Renal cortical epithelial cell (primary cell): ENCODE measurements around the gene PCCB. TPM values are rescaled to one million over a fixed set of nuclear protein-coding genes. Genes with fewer than 3 reads are reported as not detected.
A peak's percentile ranks its signal among the peaks of the same experiment; 100 is the strongest.
"Not testable (repeated sequence)": the region's sequence is repeated elsewhere in the genome, so short reads cannot be mapped to it uniquely, and the experiment has no call there.

Experiments
- DNase-seq: peaks from one replicate; pipeline ENCODE4 v3.0.0-alpha.2; 2011; ENCODE audit warnings: low read depth
- total RNA-seq: library from RNA; depleted of rRNA; stranded (reverse); fragments of >200 nt; gene quantifications from 2 replicates; pipeline ENCODE4 v1.2.3, GENCODE V29; 2014

The PCCB gene
- total RNA-seq, 1 donor from 2014 or later, result 86.1 TPM

DNA sequence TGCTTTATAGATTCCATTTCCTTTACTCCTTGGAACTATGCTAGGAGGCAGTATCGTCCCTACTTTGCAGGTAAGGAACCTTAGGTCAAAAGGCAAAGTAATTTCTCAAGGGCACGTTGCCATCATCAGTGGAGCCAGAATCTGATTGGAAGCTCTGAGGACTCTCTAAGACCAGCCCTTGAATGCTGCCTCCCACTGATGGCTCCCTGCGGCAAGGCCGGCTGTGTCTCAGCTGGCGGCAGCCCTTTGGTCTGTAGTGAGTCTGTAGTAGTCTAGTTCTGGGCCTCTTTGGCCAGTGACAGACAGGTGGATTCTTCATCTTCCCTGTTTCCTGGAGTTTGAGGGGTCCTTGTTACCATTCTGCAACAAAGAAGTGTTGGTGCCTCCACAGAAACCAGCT, 76.2 kb downstream of the PCCB start:
- no peak for DNase-seq

DNA sequence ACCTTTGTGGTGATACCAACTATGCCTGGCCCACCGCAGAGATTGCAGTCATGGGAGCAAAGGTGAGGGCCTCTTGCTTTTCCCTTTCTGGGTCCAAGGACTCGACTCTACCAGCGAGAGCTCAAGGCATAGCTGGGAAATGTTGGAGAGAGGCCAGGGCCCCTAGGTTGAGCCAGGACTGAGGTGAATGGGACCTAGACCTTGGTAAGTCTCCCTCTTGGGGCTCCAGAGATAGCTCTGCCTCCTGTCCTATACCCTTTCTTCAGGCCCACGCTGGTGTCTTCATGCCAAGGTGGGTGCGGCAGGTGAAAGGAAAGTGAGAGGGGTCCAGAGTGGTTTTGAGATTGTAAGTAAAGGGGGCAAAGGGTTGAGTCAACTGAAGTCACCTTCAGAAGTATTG, 77.5 kb downstream of the PCCB start:
- no peak for DNase-seq

DNA sequence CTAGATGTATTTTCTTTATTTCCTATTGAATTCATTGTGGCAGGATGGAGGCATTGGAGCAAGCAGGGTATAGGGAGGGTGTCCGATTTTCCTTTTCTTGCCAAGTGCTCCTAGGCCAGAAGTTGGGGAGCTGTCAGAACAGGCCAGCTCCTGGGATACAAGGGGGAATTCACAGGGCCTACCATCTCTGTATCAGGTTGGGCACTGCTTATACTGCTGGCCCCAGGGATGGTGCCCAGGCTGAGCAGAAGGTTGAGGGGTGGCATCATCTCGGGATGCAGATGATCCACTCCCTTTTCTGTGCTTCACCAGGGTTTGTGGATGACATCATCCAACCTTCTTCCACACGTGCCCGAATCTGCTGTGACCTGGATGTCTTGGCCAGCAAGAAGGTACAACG, 79.5 kb downstream of the PCCB start:
- no peak for DNase-seq

DNA sequence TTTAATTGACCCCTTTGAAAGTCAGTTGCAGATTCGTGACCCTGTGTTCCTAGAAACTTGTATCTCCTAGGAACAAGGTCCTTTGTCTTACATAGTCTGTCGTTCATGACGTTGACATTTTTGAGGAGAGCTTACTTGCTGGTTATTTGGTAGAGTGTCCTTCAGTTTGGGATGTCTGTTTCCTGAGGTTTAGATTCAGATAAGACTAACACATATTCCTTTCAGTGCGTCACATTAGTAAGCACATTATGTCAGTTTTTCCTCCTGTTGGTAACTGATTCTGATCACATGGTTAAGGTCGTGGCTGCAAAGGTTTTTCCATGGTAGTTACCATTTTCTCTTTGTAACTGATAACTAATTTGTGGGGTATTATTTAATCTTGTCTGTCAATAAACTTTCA, 80.8 kb downstream of the PCCB start:
- no peak for DNase-seq

DNA sequence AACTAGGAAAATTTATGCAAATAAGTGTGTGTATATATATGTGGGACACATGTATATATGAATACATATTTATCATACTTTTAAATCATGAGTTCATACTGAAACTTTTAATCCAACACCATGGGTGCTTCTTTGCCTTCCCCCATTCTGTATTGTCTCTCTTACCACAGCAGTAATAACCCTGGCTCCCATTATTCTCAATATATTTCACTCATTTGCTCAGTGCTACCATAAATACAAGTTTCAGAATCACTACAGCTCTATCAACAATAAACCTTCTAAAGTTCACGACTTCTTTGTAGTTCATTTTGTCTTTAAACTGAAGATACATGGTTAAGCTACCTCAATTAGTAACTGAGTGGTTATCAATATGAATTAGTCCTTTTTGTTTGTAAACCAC, 82.2 kb downstream of the PCCB start:
- no peak for DNase-seq

DNA sequence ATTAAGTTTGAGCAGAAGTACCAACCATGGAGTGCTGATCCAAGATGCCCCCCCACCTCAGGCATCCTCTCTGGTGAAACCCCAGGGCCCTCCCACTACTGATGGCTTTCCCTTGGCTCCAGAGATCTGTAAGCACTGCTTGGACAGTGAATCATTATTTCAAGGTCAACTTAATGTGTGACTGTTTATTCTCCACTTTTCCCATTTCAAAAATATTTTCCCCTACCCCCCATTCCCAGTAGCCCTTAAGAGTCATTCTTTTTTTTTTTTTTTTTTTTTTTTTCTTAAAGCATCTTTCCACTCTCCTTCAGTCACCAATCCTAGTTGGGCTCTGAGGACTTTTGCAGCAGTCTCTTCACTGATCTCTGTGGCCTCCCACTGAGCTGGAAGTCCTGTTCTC, 82.6 kb downstream of the PCCB start:
- DNase-seq, result peak; percentile 47

DNA sequence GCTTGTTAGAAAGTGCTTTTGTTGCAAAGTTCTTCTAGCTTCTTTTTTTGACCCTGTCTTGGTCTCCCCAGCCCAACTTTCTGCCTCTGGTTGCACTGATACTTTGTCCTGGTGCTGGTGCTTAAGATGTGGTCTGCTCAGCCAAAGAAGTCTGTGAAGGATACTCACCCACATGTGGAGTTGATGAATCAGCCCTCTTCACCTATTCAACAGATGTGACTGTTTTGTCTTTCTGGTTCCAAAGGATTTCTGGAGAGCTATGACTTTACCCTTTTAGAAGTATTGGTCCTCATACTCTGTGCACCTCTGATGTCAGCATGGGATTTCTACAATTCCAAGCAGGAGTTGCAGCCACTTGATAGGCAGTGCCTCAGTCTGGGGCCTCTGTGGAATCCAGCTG, 84.1 kb downstream of the PCCB start:
- DNase-seq, result no peak

DNA sequence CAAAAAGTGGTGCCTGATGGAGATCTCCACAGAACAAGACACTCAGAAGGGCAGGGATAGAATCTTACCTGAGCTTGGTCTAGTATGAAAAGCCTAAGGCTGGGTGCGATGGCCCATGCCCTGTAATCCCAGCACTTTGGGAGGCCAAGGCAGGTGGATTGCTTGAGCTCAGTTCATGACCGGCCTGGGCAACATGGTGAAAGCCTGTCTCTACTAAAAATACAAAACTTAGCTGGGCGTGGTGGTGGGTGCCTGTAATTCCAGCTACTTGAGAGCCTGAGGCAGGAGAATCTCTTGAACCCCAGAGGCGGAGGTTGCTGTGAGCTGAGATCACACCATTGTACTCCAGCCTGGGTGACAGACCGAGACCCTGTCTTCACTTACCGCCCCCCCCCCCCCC, 84.6 kb downstream of the PCCB start:
- not testable (repeated sequence) for DNase-seq

DNA sequence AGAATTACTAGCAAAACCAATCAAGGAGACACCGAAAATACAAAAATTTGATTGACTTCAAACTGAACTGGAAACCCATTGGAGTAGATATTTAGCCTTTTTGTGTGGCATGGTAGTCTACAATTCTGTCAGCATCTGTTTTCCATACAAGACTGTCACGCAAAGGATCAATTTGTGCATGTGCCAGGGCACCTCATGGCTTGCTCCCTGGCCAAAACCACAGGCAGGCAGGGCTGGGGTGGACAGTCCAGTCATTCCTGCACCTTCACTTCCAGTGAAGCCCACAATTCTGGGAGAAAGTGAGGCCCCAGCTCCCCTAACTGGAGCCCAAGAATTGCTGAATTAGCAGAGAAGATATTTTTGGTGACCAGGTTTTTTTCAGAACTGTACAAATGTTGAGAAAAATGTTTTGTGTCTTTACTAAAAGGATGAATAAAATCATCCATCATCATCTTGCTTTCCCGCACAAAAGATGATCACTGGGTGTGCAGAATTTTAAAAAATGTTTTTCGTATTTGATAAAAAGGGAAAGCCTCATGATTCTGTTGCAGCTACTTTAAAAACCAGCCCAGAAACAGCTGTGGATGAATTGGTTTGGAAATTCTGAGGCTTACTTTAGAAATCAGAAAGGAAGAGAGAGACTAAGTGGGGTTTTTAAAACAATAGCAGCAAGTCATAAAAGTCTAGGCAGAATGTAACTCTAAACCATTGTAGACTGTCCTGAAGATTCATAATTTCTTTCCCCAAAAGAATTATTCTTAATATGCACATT, 86.4 kb downstream of the PCCB start:
- no peak for DNase-seq

DNA sequence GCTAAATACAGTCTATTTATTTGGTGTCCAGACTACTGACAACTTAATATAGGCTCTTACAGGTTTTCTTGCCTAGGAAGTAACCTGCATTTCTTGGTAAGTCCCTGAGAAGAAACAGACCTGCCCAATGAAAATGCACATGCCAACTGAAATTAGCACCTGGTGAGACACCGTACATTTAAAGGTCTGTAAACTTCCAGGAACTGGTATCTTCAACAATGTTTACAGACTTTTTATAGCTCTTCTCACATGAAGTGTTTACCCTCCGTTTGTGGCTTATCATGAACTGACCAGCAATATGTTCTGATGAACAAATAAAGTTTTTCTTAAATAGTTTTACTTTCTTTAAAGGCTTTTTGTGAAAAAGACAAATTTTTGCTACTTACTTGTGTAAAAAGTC, 93.3 kb downstream of the PCCB start:
- no peak for DNase-seq

DNA sequence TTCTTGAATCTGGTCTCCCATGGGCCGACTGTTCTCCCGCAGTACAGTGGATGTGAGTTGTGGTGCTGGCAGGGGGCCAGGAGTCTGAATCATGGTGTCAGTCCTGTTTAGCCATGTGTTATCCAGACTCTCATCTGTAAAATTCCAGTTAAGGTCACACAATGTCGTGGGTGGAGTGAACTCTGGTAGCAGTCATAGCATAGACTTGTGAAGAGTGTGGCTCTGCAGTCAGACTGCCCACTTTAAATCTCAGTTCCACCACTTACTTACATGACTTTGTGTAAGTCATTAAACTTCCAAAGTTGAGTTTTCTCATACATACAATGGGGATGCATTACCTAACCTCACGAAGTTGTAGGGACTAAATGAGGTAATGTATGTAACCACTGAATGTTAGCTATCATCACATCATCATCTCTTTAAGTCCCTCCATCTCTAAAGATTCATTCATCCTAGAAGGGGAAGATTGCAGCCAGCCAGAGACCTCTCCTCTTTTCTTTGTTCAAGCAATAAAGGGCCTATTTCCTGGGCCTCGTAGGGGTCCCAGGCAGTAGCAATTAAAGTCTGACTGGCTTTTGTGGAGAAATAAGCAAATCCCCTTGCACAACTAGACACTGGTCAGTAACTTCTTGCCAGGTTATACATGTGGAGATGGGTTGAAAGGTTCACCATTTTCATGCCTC, 93.9 kb downstream of the PCCB start:
- peak; percentile 97 for DNase-seq

DNA sequence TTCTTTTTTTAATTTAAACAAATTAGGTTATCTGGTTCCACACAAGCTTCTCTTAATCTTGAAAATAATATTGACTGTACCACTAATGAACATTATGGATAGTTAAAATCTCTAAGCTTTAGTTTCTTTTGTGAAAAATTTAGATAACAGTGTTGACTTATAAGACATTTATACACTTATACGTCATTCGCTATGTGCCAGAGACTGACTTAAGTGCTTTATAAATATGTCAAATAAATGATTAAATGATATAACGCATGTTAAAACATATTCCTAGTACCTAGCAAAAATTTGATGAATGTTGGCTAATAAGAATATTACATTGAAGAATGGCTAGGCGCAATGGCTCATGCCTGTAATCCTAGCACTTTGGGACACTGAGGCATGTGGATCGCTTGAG, 96.3 kb downstream of the PCCB start:
- DNase-seq, result no peak

DNA sequence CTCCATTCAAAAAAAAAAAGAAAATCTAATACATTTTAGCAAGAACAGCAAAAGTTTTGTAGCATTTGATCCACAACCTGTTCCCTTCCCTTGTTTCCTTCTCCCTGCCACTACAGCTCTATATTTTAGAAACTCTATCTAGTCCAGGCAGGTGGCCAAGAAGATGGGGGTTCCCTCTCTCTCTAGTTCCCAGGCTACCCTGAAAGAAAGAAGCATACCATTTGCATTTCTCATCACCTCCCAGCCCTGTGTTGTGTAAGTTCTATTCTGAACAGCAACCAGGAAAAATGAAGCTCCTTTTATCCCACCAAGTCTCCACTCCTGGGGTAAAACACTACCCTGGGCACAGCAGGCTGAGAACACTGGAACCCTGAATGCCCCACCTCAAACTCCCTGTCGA, 100.0 kb downstream of the PCCB start:
- peak; percentile 88 for DNase-seq

DNA sequence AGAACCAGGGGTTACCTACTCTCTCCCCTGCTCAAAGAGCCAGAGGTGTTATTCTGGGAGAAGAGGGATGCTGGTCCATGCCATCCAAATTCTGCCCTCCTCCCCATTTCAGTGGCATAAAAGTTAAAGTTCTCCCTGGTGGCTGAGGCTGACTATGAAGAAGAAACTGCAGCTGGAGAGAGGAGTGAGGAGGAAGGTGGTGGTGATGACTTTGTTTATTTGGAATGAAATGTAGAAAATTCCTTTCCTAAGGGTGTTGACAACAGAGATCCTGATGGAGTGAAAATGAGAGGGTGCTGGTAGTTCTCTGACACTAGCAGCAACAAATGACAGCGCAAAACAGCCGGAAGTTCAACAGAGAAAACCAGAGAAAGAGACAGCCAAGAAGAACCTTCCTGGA, 100.4 kb downstream of the PCCB start:
- peak; percentile 38 for DNase-seq

DNA sequence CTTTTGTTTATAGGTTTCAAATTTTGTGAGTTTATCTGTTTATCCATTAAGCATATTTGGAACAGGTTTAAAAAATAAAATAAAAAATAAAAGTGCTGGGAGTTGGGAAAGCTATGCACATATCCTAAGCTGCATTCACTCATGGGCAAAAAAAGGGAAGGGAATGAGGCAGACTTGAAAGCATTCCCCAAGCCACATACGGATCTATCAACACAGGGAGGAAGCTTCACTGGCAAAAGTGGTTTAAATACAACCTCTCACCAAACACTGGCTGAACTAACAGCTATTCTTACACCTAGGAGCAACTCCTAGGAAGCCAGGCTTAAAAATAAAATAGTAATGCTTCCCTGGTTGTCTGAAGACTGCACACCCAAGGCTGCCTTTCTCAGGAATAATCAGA, 101.2 kb downstream of the PCCB start:
- DNase-seq, result no peak

DNA sequence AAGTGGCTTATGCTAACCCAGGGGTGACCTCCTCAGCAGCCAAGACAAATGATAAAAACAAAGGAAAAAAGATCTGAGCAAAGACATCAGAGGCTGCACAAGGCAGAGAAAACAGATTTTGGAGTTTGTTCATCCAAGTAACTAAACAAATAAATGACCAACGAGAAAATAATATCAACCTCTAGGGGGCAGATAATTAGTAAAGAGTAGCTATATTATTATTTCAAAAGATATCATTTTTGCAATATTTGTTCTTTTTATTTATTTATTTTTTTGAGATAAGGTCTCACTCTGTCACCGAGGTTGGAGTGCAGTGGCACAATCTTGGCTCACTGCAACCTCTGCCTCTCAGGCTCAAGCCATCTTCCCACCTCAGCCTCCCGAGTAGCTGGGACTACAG, 101.8 kb downstream of the PCCB start:
- no peak for DNase-seq

DNA sequence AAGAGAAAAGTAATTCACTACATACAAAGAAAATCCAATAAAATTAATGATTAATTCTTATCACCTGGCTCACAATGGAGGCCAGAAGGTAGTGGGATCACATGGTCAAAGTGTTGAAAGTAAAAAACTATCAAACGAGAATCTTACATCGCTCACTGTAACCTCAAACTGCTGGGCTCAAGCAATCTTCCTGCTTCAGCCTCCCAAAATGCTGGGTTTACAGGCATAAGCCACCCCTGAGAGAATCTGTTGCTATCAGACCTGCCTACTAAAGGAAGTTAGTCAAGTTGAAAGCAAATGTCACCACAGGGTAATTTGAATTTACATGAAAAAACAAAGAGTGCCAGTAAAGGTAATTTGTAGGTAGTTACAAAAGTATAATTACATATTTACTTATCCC, 103.3 kb downstream of the PCCB start:
- peak; percentile 21 for DNase-seq

DNA sequence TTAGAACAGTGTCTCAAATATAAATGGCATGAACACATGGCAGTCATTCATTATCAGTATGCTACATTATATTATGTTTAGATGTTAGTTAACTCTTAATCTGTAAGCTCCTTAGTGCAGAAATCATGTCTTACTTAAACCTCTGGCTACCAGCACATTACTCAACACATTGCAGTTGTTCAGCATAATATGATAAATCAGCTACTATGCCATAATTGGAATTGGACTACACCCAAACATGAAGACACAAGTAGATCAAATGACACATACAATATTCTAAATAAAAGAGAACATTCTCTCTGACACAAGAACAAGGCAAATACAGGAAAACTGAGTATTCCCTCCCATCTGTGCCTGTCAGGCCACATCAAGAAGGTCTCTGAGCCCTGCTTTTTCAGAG, 116.1 kb downstream of the PCCB start:
- DNase-seq, result no peak

DNA sequence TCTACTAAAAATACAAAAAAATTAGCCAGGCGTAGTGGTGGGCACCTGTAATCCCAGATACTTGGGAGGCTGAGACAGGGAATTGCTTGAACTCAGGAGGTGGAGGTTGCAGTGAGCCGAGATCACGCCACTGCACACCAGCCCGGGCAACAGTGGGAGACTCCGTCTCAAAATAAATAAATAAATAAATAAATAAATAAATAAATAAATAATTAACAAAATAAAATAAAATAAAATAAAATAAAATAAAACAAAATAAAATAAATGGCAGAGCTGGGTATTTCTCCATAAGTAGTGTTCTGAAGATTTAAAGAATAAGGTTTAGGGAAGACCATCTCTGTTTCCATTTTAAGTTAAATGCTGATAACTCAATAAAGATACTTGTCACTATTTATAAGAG, 125.7 kb downstream of the PCCB start:
- not testable (repeated sequence) for DNase-seq

DNA sequence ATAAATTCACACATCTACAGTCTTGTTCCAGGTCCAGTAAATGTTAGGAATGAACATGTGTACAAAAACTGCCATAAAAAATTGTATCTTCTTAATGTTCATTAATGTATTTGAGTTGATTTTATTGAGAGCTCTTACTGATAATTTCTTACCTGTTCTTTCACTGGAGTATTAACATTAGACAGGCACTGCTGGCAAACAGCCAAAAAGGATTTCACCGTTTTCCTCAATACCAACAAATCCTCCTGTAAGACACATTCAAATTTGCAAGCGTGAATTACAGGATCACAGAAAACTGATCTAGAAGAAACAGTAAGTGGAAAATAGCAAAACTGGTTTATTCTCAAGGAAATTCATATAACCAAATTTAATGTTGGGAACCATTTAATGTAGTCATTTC, 127.4 kb downstream of the PCCB start:
- DNase-seq, result no peak

DNA sequence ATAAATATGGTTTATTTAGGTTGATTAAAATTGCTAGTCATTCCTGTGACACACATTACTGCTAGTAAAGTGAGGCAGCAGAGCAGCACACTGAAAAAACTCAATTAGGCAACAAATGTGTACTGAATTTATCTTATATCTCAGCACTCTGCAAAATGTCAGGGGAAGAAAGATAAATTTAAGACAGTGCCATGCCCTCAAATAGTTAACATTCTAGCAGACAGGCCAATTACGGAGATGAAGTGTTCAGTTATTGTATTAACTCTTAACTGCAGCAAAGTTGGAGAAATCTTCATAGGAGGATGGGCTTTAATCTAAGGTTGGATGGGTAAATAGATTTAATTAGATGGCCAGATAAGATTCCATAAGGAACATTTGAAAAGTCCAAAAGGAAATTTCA, 127.9 kb downstream of the PCCB start:
- DNase-seq, result no peak
